ENCODE measurements around the gene MYOZ3.

Gene MYOZ3, protein sequence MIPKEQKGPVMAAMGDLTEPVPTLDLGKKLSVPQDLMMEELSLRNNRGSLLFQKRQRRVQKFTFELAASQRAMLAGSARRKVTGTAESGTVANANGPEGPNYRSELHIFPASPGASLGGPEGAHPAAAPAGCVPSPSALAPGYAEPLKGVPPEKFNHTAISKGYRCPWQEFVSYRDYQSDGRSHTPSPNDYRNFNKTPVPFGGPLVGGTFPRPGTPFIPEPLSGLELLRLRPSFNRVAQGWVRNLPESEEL

DNA sequence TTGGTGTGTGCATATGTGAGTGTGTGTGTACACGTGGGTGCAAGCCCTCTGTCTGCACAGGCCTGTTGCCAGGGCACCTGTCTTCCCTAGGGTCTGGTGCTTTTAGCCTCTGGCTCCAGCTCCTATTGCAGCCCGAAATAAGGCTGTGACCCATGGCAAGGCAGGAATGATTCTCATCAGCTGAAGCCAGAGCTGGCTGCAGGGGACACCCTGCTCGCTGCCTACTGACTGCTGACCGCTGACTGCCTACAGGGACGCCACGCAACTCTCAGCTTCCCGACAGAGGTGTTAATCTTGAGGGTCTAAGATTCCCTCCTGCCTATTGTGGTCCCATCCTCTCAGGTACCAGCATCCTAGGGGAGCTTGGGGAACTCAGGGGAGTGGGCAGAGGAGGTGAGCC, at the start of gene MYOZ3:
Gene MYOZ3, plus strand, starts transcription at position 166 of the 400 bp plus-strand sequence. CDS start 1,691 bp downstream, outside the sequence.
- no peak for DNase-seq

DNA sequence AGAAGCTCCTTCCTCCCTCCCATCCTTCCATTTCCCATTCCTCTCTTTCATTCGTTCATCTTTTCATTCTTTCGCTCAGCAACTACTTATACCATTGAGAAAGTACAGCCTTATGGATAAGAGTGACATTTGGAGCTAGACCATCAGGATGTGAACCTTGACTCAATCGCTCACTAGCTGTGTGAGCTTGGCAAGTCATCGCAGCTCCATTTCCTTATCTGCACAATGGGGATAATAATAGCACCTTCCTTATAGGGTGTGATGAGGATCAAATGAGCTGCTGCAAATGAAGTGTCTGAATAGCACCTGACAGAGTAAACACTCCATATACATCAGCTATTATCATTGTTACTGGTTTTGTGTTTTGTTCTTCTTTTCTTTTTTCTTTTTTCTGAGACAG, 48.6 kb upstream of the MYOZ3 start:
- no peak for DNase-seq

DNA sequence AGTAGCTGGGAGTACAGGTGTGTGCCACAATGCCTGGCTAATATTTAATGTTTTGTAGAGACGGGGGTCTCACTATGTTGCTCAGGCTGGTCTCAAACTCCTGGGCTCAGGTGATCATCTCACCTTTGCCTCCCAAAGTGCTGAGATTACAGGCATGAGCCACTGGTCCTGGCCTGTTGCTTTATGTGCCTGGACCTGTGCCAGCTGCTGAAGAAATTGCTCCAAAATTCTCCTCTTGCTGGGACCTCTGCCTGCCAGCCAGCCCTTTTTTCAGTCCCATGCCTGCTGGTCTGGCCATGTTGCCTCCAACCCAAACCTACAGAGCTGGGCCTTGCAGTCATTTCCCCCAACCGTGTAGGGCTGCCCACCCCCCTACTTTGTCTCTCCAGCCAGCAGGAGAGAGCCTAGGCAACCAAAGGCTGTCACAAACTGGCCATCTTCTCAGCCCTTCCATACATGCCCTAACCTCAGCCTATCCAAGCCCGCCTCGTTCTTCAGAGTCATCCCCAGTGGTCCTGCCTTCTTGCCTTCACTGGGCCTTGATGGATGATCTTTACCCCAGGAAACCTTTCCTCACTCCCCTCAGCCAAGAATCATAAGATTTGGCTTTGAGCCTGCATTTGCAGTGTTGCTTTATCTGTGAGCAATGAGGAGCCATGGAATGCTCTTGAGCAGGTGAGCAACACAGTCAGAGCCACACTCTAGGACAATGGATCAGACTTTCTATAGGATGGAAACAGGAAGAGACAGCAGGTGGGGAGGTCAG, 48.0 kb upstream of the MYOZ3 start:
- no peak for DNase-seq

DNA sequence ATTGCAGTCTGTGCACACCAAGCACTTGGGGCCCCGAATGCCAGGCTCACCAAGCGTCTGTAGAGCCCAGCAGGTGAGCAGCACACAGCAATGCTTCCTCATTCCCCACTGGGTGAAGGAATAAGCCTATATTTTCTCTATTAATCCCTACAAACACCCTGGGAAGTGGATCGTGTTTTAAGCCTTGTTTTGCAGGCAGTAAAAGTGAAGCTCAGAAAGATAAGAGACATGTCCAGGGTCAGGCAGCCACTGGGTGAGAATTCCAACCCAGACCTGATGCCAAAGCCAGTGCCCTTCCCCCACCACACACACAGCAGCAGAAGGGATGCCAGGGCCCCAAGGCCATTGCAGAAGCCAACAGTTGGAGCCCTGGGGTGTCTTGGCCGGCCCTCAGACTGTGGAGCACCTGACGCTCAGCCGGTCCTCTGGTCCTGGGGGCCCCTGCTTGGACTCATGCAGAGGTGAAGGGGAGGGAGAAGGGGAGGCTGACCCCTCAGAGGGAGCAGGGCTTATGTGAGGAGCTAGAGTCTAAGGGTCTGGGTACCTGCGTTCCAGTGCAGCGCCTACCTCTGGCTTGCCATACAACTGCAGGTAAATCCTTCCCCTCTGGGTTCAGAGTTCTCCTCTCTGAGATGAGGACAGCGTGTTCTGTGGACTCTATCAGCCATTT, 46.9 kb upstream of the MYOZ3 start:
- DNase-seq, result no peak

DNA sequence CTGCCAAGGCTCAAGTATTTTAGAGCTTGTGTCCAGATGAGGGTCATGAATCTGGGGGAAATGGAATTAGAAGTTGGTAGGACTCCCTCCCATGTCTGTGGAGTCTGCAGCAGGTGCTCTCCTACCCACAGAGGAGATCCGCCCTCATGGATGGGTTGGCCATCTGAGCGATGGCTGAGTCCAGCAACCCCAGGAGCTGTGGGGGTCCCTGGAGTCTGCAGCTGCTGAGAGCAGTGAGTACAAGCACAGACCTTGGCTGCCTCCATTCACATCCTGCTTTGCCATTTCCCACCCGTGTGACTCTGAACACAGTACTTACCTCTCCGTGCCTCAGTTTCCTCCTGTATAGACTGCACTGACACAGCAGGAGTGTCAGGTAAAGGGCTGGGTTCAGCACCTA, 46.4 kb upstream of the MYOZ3 start:
- DNase-seq, result no peak

DNA sequence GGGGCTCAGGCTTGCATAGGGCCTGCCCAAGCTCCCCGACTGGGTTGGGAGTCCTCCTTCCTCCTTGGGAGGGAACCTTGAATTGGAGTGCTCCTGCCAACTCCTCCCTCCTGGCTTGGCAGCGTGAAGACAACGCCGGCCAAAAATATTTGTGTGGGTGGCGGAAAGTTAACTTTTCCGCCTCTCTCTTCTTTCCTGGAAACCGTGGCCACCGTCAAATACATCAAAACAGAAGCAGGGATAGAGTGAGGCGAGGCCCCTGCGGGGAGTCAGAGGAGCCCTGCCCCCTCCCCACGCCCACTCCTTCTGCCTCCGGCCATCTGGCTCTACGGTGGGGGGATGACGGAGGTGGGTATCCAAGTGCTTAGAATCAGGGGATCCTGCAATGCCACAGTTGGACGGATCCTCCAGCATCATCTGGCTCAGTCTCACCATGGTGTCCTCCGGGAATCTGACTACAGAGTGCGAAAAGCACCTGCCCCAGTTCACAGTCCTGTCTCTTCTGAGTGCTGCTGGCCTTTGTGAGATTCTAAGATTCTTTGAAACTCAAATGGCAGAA, 45.8 kb upstream of the MYOZ3 start:
- DNase-seq, result no peak

DNA sequence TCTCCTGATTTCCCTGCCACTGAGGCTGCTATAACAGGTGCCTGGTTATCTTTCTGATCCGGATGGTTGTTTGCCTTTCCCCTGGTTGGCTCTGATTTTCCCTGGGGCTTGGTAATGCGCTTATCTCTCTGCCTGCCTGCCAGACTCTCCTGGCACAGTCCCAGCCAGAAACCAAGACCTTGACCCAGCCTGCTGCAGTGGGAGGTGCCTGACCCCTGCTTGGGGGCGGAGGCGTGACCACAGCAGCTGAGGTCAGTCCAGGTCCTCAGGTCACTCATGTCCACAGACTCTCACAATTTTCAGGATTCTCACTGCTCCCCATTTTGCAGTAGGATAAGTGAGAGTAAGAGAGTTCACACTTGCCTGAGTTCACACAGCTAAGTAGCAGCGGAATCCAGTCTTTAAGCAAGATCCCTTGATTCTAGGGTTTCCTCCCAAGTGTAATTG, 45.0 kb upstream of the MYOZ3 start:
- DNase-seq, result no peak

DNA sequence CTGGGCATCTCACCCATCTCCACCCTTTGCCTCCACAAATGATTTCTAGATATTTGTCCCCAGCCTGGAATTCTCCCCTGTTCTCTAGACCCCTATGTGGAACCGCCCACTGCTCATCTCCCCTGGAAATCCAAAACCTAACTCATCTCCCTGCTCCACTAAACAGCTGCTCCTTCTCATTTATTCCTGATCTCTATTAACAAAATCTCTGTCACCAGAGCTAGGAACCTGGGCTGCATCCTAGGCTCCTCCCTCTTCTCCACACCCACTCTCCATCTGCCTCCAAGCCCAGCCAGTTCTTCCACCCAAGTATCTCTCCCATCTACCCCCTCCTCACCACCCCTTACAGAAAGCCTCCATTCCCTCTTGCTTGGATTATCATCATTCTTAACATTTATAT, 44.5 kb upstream of the MYOZ3 start:
- DNase-seq, result no peak

DNA sequence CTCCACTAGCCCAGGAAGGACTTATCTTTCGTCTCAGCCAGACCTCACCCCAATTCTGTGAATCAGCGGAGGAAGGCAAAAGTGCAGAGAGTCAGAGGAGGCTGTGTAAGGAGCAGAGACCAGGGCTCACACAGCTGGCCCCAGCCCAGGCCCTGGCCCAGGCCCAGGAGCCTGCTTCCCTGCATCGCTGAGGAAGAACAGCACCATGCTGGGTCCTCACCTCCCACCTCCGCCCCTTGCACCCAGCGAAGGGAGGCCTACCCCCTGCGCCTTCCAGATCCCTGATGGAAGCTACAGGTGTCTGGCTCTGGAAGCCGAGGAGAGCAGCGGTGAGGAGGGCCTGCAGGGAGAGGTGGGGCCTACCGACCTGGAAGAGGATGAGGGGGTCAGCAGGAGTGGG, 42.9 kb upstream of the MYOZ3 start:
- no peak for DNase-seq

DNA sequence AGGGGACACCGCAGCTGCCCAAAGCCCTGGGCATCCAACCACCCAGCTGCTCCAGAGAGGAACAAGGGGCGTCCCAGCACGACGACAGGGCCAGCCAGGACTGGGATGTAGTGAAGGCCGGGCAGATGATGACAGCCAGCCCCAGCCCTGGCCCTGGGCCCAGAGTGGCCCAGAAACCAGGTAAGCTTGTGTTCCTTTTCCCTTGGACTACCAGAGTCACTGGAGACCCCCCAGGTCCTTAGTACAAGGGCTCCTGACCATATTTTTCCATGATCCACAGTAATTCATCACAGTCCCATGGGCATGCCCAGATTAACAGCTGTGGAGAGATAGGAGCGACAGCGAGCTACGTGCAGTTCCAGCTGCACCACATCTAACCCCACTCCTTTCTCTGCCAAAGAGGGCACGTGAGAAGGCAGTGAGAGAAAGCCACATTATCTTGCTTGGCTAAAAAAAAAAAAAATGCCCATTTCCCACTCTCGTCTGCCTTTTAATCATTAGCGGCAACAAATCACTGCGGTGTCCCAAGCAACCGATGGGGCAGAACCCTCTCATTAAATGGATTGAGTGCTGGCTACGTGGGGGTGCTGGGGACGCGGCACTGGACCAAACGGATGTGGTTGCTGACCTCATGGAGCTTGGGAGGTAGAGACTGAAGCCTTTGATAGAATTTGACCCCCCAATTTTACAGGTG, 42.3 kb upstream of the MYOZ3 start:
- no peak for DNase-seq

DNA sequence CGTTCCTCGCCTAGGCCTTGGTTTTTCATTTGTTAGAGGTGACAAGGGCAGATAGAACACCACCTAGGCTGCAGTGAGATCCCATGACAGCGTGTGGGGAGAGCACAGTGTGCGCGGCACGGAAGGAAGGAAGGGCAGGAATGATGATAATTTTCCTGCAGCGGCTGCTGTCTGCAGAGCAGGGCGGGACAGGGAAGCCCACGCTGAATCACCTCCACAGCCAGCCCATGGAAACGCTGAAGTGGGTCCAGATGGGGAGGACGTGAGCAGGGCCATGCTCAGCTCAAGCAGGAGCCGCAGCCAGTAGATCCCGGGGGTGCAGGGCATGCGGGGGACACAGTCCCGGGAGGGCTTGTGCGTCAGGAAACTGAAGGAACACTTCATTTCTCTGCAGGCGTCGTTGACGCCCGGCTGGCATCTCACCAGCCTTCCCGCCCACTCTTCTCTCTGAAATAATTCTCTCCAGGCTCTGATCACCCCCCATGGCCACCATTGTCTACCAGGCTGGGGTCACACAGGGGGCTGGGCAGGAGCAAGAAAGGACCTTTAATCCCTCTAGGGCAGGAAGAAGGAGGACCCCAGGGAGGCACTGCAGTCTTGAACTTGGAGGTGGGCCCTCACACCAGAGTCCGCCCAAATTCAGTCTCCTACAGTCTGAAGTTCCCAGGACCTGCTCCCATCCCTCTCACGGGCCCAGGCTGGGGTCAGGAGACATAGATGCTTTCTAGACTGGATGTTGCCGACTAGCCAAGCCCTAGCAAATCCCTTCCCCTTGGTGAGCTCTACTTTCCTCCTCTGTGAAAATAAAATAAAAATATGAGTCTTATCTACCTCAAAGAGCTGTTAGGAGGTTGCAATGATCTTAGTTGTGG, 41.5 kb upstream of the MYOZ3 start:
- no peak for DNase-seq

DNA sequence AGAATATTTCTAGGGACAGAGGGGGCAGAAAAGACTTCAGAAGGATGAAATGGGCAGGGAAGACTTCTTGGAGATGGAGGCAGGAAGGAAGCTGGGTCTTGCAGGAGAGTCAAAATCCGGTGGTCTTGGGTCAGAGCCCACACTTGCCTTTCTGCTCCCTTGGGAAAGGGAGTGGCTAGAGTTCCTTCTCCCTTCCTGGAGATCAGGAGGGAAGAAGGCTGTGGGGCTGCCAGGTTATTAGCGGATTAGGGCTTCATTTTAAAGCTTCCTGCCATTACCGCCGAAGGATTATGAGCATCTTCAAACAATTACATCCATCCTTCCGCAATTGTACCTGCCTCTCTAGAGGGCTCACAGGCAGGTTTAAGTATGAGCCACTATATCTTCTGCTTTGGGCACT, 39.8 kb upstream of the MYOZ3 start:
- no peak for DNase-seq

DNA sequence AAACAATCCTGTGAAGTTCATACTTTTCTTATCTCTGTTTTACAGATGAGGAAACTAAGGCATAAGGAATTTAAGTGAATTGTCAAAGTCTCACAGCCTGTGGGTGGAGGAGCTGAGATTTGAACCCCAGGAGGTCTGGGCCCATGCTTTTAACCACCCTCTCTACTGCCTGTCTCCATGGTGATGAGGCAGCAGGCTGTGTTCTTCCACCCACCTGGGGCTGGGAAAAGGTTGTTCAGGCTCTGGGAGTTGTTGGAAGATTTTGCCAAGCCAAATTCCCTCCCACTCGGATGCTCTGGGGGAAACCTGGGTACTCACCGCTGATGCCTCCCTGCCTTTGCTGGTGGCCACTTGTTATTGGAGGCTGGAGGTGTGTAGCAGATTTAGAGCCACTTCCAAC, 38.9 kb upstream of the MYOZ3 start:
- no peak for DNase-seq

DNA sequence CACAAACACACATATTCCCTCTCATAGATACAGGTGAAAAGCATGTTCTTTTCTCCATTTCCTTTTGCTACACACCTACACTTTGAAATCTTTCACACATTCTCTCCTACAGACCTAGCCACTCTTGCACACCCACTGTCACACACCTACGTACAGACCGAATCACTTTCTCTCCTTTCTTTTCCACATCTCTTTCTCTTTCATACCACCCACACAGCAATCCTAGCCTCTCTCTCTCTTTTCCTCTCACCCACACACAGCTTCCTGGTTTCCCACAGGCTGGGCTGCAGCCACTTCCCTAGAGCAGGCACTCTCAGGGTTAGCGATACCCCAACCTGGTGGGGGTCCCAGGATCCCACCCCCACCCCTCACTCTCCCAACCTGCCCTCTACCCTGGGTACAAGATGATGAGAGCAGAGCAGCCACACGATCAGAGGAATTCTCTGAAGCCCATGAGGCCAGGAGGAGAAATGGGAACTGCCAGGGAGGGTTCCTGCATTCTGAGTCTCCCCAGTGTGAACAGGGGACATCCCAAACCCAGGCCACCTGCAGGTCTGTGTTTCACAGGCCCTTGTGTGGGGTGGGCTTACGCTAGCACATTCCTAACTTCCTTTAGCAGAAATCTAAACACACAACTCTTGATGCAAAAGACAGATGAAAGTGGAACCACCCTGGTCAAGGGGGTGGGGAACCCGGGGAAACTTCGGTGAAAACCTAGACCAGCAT, 37.7 kb upstream of the MYOZ3 start:
- no peak for DNase-seq

DNA sequence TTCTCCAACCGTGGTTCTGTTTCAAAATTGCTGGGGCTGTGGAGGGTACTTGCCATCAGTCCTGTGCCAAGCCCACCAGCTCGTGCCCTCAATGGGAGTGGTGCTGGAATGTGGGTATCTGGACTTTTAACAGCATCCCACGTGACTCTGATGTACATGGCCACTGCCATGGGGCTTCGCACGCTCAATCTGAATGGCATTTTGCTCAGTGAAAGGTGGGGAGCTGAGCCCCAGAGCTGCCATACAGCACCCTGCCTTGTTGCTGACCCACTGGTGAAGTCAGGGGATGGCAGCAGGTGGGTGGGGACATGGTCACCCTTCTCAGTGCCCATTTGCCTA, 37.2 kb upstream of the MYOZ3 start:
- DNase-seq, result no peak

DNA sequence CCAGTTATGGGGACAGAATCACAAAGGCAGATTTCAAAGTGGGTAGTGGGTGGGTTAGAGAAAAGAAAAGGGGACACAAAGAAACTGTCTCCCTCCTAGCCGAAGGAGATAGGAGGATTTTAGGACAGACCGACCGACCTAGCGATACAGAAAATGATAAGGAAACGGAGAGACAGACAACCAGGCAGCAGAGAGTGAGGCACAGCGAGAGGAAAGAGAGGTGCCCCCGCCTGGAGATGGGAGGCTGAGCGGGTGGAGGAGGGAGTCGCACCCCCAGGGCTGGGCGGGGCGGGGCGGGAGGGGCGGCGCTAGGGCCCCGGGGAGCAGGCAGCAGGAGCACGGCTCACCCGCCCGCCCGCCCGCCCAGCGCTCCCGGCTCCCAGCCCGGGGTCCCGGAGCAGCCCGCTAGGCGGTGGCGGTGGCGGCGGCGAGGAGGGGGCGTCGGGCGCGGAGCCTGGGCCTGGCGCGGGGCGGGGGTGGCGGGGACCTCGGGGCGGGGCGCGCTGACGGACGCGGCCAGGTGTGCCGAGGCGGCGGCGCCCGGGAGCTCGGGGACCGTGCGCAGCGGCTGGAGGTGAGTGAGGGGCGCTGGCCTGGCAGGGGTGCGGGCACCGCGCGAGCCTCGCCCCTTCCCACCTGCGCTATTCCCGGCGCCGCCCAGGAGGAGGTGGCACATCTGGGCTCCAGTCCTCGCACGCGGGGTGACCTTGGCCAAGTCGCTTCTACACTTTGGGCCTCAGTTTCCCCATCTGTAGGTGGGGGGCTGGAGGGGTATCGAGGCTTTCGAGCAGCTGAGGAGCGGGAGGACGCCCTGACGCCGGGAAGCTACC, 36.5 kb upstream of the MYOZ3 start:
- no peak for DNase-seq

DNA sequence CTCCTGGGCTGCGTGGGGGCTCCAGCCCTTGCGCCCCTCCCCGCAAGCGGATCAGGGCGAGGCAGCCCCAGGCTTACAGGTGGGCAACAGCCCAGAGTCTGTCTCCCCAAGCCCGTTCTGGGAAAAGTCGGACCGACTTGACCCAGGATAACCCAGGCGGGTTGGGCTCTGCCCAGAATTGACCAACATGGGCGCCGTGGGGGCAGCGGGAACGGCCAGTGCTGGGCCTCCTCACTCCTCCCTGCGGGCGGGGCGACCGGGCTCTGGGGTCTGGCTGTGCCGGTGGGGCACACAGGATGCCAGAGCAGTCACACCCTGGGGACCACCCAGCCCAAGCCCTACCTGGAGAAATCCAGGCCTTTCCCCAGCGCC, 35.9 kb upstream of the MYOZ3 start:
- no peak for DNase-seq

DNA sequence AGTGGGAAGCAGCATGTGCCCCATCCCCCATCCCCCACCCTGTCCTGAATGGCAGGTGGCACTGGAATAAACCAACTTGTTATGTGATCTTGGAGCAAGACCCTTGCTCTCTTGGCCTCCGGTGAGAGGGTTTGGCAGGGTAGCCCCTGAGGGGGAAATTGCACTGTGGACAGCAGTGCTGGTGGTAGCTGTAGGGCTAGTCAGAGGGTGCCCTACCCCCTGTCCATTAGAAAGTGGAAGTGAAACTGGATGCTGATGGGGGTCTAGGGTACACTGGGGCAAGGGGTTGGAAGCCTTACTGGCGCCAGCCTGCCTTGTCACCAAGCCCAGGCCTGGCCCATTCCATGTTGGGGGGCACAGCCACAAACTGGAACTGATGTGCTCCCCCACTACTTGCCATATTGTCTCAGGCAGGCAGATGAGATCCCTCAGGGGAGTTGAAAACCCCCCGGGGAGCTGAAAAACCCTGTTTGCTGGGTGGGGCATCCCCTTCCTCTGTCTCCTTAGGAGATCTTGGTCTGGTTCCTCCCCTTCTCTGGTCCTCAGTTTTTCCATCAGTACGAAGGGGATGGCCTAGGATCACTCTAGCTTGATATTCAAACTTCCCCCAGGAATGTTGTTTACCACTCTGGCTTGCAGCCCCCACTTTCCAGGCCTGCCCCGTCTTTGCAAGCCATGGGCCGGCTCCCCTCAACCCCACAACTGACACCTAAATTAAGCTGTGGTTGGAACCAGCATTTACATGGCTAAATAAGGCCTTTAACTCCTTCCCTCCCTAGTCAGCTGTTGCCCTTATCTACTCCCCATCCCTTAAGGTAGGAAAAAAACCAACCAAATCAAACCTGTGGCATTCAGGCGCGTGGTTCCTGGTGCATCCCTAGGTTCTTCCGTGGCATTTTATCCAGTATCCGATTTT, 35.0 kb upstream of the MYOZ3 start:
- no peak for DNase-seq

DNA sequence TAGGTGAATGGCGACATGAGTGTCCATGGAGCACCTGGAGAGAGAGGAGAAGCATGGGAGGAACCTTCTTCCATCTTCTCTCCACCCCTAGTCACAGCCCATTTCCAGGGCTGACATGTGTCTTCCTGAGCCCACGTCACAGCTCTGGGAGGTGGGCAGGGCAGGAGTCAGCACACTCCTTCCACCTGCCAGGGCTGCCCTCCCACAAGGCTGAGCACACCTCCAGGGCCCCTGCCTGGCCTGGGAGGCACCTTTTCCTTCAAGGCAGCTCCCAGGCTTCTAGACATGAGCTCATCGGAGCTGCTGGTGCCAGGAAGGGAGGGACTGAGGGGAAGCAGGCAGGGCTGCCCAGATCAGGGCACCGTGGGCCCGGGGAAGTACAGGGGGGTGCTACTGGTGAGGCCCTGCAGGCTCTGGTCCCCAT, 34.2 kb upstream of the MYOZ3 start:
- no peak for DNase-seq

All from SIG-M5 (cell line).